Liver (tissue), 3 donors: ENCODE results near the gene ALX3.

ENCODE experiments used
- ATF3 ChIP-seq: IDR thresholded peaks from 2 replicates; pipeline ENCODE4 v1.6.1; 2016; ENCODE audit warnings: antibody characterized with exemption
- CTCF ChIP-seq: fragments of 150-350 bp; IDR thresholded peaks from 2 replicates; pipeline ENCODE4 v1.5.1; 2017; ENCODE audit warnings: improper control_type of control experiment, low read depth, low read length; ENCODE audit not compliant: missing input control
- EGR1 ChIP-seq, 2 donors: IDR thresholded peaks; 2 replicates each; pipeline ENCODE4 v1.6.1; 2016 to 2018; ENCODE audit warnings: antibody characterized with exemption in 2 of 2, low read depth in 2 of 2
- FOXA1 ChIP-seq: IDR thresholded peaks from 2 replicates; pipeline ENCODE4 v1.6.1; 2016; ENCODE audit warnings: antibody characterized with exemption
- GABPA ChIP-seq, 2 donors: IDR thresholded peaks in 1 of 2; conservative IDR thresholded peaks in 1 of 2; 2 replicates each; pipeline ENCODE4 v1.6.1; 2016; ENCODE audit warnings: antibody characterized with exemption in 2 of 2, mild to moderate bottlenecking in 1 of 2, moderate library complexity in 1 of 2
- JUND ChIP-seq, 2 donors: IDR thresholded peaks; 2 replicates each; pipeline ENCODE4 v1.6.1; 2016; ENCODE audit warnings: antibody characterized with exemption in 2 of 2
- RXRA ChIP-seq, 2 donors: IDR thresholded peaks; 2 replicates each; pipeline ENCODE4 v1.6.1; 2017 to 2018; ENCODE audit warnings: antibody characterized with exemption in 2 of 2, mild to moderate bottlenecking in 1 of 2
- TAF1 ChIP-seq: conservative IDR thresholded peaks from 2 replicates; pipeline ENCODE4 v1.6.1; 2016; ENCODE audit warnings: antibody characterized with exemption, mild to moderate bottlenecking
- TF ChIP-seq, protein P1 (sequence below): IDR thresholded peaks from 2 replicates; pipeline ENCODE4 v1.6.1; 2016; ENCODE audit warnings: antibody characterized with exemption, mild to moderate bottlenecking
- TF ChIP-seq, protein P2 (sequence below): IDR thresholded peaks from 2 replicates; pipeline ENCODE4 v1.6.1; 2016; ENCODE audit warnings: antibody characterized with exemption
- donor health status: healthy.
- donor health status: healthy.

DNA sequence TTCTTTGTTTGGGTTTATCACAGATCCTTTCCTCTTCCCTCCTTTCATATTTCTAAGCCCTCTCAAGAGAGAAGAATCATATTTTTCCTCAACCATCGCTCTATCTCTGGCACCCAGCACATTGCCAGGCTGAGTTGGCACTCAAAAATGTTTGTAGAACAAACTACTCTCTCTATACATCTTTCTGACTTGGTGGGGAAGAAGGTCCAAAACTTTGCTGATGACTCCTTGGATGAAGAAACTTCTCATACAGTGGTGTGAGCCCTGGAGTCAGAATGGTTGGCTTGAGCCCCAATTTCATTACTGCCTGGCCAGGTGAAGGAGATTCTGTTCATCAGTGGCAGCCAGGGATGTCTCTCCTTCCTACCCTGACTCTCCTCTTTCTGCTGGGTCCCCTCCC is 11.9 kb downstream of the ALX3 start:
- TF ChIP-seq CTCF = no peak
- TF ChIP-seq ATF3 = no peak
- no peak for TF ChIP-seq JUND (IDR thresholded peaks at IDR 0.05)
- no peak for TF ChIP-seq FOXA1
- no peak for TF ChIP-seq RXRA (IDR thresholded peaks at IDR 0.05)
- TF ChIP-seq, protein P1, sequence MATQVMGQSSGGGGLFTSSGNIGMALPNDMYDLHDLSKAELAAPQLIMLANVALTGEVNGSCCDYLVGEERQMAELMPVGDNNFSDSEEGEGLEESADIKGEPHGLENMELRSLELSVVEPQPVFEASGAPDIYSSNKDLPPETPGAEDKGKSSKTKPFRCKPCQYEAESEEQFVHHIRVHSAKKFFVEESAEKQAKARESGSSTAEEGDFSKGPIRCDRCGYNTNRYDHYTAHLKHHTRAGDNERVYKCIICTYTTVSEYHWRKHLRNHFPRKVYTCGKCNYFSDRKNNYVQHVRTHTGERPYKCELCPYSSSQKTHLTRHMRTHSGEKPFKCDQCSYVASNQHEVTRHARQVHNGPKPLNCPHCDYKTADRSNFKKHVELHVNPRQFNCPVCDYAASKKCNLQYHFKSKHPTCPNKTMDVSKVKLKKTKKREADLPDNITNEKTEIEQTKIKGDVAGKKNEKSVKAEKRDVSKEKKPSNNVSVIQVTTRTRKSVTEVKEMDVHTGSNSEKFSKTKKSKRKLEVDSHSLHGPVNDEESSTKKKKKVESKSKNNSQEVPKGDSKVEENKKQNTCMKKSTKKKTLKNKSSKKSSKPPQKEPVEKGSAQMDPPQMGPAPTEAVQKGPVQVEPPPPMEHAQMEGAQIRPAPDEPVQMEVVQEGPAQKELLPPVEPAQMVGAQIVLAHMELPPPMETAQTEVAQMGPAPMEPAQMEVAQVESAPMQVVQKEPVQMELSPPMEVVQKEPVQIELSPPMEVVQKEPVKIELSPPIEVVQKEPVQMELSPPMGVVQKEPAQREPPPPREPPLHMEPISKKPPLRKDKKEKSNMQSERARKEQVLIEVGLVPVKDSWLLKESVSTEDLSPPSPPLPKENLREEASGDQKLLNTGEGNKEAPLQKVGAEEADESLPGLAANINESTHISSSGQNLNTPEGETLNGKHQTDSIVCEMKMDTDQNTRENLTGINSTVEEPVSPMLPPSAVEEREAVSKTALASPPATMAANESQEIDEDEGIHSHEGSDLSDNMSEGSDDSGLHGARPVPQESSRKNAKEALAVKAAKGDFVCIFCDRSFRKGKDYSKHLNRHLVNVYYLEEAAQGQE = no peak
- no peak for TF ChIP-seq GABPA (IDR thresholded peaks at IDR 0.05 in 1 of 2, conservative IDR thresholded peaks at IDR 0.05 in 1 of 2)
- TF ChIP-seq EGR1 (IDR thresholded peaks at IDR 0.05; ENCODE audit: low read depth in 2 of 2) = no peak
- TF ChIP-seq, protein P2, sequence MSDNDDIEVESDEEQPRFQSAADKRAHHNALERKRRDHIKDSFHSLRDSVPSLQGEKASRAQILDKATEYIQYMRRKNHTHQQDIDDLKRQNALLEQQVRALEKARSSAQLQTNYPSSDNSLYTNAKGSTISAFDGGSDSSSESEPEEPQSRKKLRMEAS = no peak
- no peak for TF ChIP-seq TAF1
